HepG2 (cell line): Measurements from ENCODE around the gene LRRC4C. TPM values are rescaled to one million over a fixed set of nuclear protein-coding genes. Genes with fewer than 3 reads are reported as not detected.

Experiments used
- ATAC-seq: fragments of 200-7000 bp; cut with Tn5 transposase; 3 replicates; pipeline ENCODE4 v1.9.1; 2020; ENCODE audit warnings: mild to moderate bottlenecking, moderate library complexity
- BruUV-seq: library from RNA; stranded (reverse); fragments of 400-500 nt; replicated peaks from 2 replicates; lab custom pipeline; 2021; lab: Mats Ljungman, UMichigan
- CTCF ChIA-PET: fragments of 300-600 bp; formaldehyde crosslinking; extraction: SDS; loops from one replicate; lab custom pipeline; 2021; ENCODE audit warnings: low total read pairs, inconsistent platforms, low intra/inter-chr PET ratio; lab: Yijun Ruan, JAX
- POLR2A ChIA-PET: fragments of 350-600 bp; sonication (Branson Sonifier 250); formaldehyde crosslinking; loops from one replicate; lab custom pipeline; 2020; ENCODE audit warnings: antibody characterized with exemption, inconsistent platforms; lab: Yijun Ruan, JAX
- DNase-seq: peaks from one replicate; pipeline ENCODE4 v3.0.0-alpha.2; 2015; ENCODE audit warnings: low spot score
- FAIRE-seq: peaks from 3 replicates; lab custom pipeline; 2011; peaks lifted over from hg19 to GRCh38; lab: Jason Lieb, UNC
- H2AFZ ChIP-seq: one replicate; pipeline ENCODE4 v1.6.1; 2011; ENCODE audit warnings: low read length, inconsistent platforms
- H3K27ac ChIP-seq: fragments of 300-600 bp; 3 replicates; pipeline ENCODE4 v1.8.0; 2011; ENCODE audit warnings: mixed run types, mild to moderate bottlenecking, mixed read lengths, low read length, inconsistent platforms; ENCODE audit not compliant: insufficient read depth; ENCODE audit errors: extremely low read length
- H3K27me3 ChIP-seq, 2 experiments: fragments of 200-600 bp in 1 of 2; 2 replicates in 1 of 2; 3 replicates in 1 of 2; pipeline versions ENCODE4 v1.6.0 to v1.8.0; 2011; ENCODE audit warnings: low read length in 2 of 2, mild to moderate bottlenecking in 2 of 2, moderate library complexity in 2 of 2, inconsistent platforms in 1 of 2; ENCODE audit not compliant: insufficient read depth in 2 of 2, control insufficient read depth in 1 of 2
- H3K36me3 ChIP-seq, 2 experiments: fragments of 200-600 bp in 1 of 2; replicated peaks in 1 of 2; 2 replicates in 1 of 2; 3 replicates in 1 of 2; pipeline versions ENCODE4 v1.5.1 to v1.8.0; 2011; ENCODE audit warnings: low read length in 2 of 2, inconsistent platforms in 1 of 2; ENCODE audit not compliant: insufficient read depth in 2 of 2, control insufficient read depth in 1 of 2
- H3K4me1 ChIP-seq: 2 replicates; pipeline ENCODE4 v1.5.1; 2012; ENCODE audit warnings: low read length, inconsistent platforms; ENCODE audit not compliant: insufficient read depth
- H3K4me2 ChIP-seq: 2 replicates; pipeline ENCODE4 v1.6.0; 2011; ENCODE audit warnings: low read depth, low read length, inconsistent platforms
- H3K4me3 ChIP-seq, 3 experiments: fragments of 200-600 bp in 1 of 3; sonication (generic), shearing (Covaris generic) in 1 of 3; replicated peaks in 1 of 3; 2 replicates each; pipeline ENCODE4 v1.5.1; 2011 to 2016; ENCODE audit warnings: low read length in 3 of 3, inconsistent platforms in 2 of 3, low read depth in 2 of 3, mild to moderate bottlenecking in 2 of 3, control low read depth in 1 of 3, mixed read lengths in 1 of 3; ENCODE audit not compliant: insufficient read depth in 1 of 3
- H3K79me2 ChIP-seq: one replicate; pipeline ENCODE4 v1.6.1; 2011; ENCODE audit warnings: low read length, inconsistent platforms; ENCODE audit not compliant: insufficient read depth
- H3K9ac ChIP-seq: 2 replicates; pipeline ENCODE4 v1.6.0; 2011; ENCODE audit warnings: mild to moderate bottlenecking, low read depth, low read length, inconsistent platforms; ENCODE audit not compliant: insufficient read depth
- H3K9me3 ChIP-seq: 2 replicates; pipeline ENCODE4 v1.5.1; 2012; ENCODE audit warnings: mild to moderate bottlenecking, low read length
- H4K20me1 ChIP-seq: 2 replicates; pipeline ENCODE4 v1.6.0; 2011; ENCODE audit warnings: inconsistent platforms, mild to moderate bottlenecking, low read length, moderate library complexity; ENCODE audit not compliant: insufficient read depth
- MIER3 ChIP-seq: IDR thresholded peaks from 2 replicates; pipeline ENCODE4 v1.6.1; 2016; ENCODE audit warnings: missing compliant biosample characterization, borderline replicate concordance
- NCOA2 ChIP-seq: sonication (generic); formaldehyde crosslinking; IDR thresholded peaks from 2 replicates; pipeline ENCODE4 v1.8.0; 2022; ENCODE audit warnings: inconsistent platforms
- SAFB2 ChIP-seq: sonication (generic); formaldehyde crosslinking; IDR thresholded peaks from 2 replicates; pipeline ENCODE4 v1.5.1; 2020; ENCODE audit warnings: missing genetic modification reagents, low read depth, mild to moderate bottlenecking, borderline replicate concordance
- ZMYM3 ChIP-seq: sonication (generic); formaldehyde crosslinking; IDR thresholded peaks from 2 replicates; pipeline ENCODE4 v1.5.1; 2020; ENCODE audit warnings: mild to moderate bottlenecking, missing genetic modification reagents
- ZNF280D ChIP-seq: sonication (generic); formaldehyde crosslinking; IDR thresholded peaks from 2 replicates; pipeline ENCODE4 v1.5.1; 2020; ENCODE audit warnings: mild to moderate bottlenecking, missing genetic modification reagents
- ZSCAN20 ChIP-seq: sonication (generic); formaldehyde crosslinking; IDR thresholded peaks from 2 replicates; pipeline ENCODE4 v1.4.0; 2020; ENCODE audit warnings: missing genetic modification reagents, mild to moderate bottlenecking, borderline replicate concordance
- WGBS: methylation state at CpG from one replicate; pipeline ENCODE4 v1.1.6; 2017; ENCODE audit warnings: low lambda C conversion rate; 5-methylcytosine and 5-hydroxymethylcytosine counted together
- in situ Hi-C: cut with HindIII; loops from 2 replicates; pipeline ENCODE4 v1.10.0; 2017; ENCODE audit warnings: low pct_unique_long_range_greater_than_20kb; ENCODE audit not compliant: extremely low pct_ligation_motif_present
- intact Hi-C: fragments of 100-400 bp; cut with micrococcal nuclease; formaldehyde crosslinking; loops from one replicate; pipeline ENCODE4 v1.10.0; 2022; ENCODE audit not compliant: unreplicated experiment
- polyA plus RNA-seq, 8 experiments: library from polyadenylated mRNA; depleted of rRNA in 3 of 8; stranded (reverse) in 7 of 8; unstranded in 1 of 8; fragments of >200 nt; fragmentation: Illumina TruSeq in 4 of 8; extraction: Trizol in 4 of 8; gene quantifications; 2 replicates each; pipeline versions ENCODE4 v1.2.1 to v1.2.3, GENCODE V29; 2011 to 2016; ENCODE audit warnings: low read depth in 4 of 8, missing spikeins in 1 of 8, mixed read lengths in 1 of 8; ENCODE audit not compliant: insufficient read depth in 1 of 8
- total RNA-seq, 5 experiments: library from RNA; depleted of rRNA; stranded (reverse); fragments of >200 nt; fragmentation: Illumina TruSeq; extraction: Trizol; gene quantifications; 2 replicates each; pipeline ENCODE4 v1.2.3, GENCODE V29; 2016; ENCODE audit warnings: low read depth in 1 of 5
- TF ChIP-seq, protein P1 (sequence below): sonication (generic); formaldehyde crosslinking; IDR thresholded peaks from 2 replicates; pipeline ENCODE4 v1.8.1; 2022; ENCODE audit warnings: low read depth, mild to moderate bottlenecking, missing genetic modification reagents
- TF ChIP-seq, protein P2 (sequence below): sonication (generic); formaldehyde crosslinking; IDR thresholded peaks from 2 replicates; pipeline ENCODE4 v1.4.0; 2020; ENCODE audit warnings: missing genetic modification reagents, mild to moderate bottlenecking, borderline replicate concordance

Gene LRRC4C
- total and polyA plus RNA-seq, 2 of the 13 experiments (the other 11 are each of a cell fraction or from before 2014, with no cell fraction given), result not detected

DNA sequence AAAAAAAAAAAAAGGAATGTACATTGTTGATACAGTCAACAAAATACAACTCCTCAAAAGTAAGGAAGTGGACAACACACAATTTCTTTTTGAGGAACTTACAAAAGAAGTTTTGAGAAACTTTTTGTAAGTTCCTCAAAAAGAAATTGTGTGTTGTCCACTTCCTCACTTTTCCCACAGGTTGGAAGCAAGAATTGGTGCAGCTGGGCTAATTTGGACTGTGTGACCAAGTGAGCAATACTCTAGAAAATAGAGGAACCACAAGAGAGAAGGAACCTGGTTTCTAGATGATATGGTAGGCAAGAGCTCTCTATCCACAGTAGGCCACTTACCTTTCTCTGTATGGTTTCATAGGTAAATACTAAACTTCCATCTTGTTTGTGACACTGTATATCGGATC is 1053.8 kb downstream of the LRRC4C start:
- Histone ChIP-seq H3K27me3 (no peaks in the 10 kb centered on the region), H3K4me1 (no peaks in the 10 kb centered on the region), H3K36me3 (no peaks in the 10 kb centered on the region), H3K4me3 (no peak overlapping the region), H3K9ac (no peak overlapping the region), H3K4me2 (no peak overlapping the region), H3K79me2 (no peaks in the 10 kb centered on the region), H3K9me3 (peaks cover 33% of the 10 kb centered on the region), H3K27ac (no peak overlapping the region), H2AFZ (no peak overlapping the region), H4K20me1 (no peaks in the 10 kb centered on the region)
- CTCF ChIA-PET, result no interaction called here
- intact Hi-C loops, result no loop called here
- DNase-seq (no peak), ATAC-seq (no peak), FAIRE-seq (no peak)
- BruUV-seq, result no TSS peak
- POLR2A ChIA-PET, result no interaction called here
- in situ Hi-C loops, result no loop called here
- WGBS, result 19% methylated on average over 1 of the region's 1 CpG
- TF ChIP-seq ZSCAN20 (CRISPR knock-in tag) (no peak), ZNF280D (CRISPR knock-in tag) (no peak), MIER3 (CRISPR knock-in tag) (no peak), NCOA2 (CRISPR knock-in tag) (no peak), SAFB2 (no peak), ZMYM3 (CRISPR knock-in tag) (no peak)
- TF ChIP-seq, protein P1, sequence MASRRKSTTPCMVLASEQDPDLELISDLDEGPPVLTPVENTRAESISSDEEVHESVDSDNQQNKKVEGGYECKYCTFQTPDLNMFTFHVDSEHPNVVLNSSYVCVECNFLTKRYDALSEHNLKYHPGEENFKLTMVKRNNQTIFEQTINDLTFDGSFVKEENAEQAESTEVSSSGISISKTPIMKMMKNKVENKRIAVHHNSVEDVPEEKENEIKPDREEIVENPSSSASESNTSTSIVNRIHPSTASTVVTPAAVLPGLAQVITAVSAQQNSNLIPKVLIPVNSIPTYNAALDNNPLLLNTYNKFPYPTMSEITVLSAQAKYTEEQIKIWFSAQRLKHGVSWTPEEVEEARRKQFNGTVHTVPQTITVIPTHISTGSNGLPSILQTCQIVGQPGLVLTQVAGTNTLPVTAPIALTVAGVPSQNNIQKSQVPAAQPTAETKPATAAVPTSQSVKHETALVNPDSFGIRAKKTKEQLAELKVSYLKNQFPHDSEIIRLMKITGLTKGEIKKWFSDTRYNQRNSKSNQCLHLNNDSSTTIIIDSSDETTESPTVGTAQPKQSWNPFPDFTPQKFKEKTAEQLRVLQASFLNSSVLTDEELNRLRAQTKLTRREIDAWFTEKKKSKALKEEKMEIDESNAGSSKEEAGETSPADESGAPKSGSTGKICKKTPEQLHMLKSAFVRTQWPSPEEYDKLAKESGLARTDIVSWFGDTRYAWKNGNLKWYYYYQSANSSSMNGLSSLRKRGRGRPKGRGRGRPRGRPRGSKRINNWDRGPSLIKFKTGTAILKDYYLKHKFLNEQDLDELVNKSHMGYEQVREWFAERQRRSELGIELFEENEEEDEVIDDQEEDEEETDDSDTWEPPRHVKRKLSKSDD, result no peak
- TF ChIP-seq, protein P2, sequence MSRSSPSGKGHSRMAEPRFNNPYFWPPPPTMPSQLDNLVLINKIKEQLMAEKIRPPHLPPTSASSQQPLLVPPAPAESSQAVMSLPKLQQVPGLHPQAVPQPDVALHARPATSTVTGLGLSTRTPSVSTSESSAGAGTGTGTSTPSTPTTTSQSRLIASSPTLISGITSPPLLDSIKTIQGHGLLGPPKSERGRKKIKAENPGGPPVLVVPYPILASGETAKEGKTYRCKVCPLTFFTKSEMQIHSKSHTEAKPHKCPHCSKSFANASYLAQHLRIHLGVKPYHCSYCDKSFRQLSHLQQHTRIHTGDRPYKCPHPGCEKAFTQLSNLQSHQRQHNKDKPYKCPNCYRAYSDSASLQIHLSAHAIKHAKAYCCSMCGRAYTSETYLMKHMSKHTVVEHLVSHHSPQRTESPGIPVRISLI (CRISPR knock-in tag), result no peak
